M059J (cell line): ENCODE results near the gene PNCK. TPM values are rescaled to one million over a fixed set of nuclear protein-coding genes. Genes with fewer than 3 reads are reported as not detected.
"Not testable (repeated sequence)": the region's sequence is repeated elsewhere in the genome, so short reads cannot be mapped to it uniquely, and the experiment has no call there.

ENCODE experiments used
- DNase-seq: peaks from one replicate; pipeline ENCODE4 v3.0.0-alpha.2; 2012; ENCODE audit warnings: low read depth
- total RNA-seq: library from RNA; depleted of rRNA; stranded (reverse); fragments of >200 nt; shearing (Covaris generic); gene quantifications from 2 replicates; pipeline ENCODE4 v1.2.3, GENCODE V29; 2014; rRNA removed

The PNCK gene
- total RNA-seq, result not detected in 2 replicates

- DNase-seq, result no peak
Observed at GRCh38 chrX:153673428-153674218, at the start of gene PNCK. PNCK (minus strand) TSS chrX:153673813; CDS start chrX:153673076, 737 bp downstream.

DNA sequence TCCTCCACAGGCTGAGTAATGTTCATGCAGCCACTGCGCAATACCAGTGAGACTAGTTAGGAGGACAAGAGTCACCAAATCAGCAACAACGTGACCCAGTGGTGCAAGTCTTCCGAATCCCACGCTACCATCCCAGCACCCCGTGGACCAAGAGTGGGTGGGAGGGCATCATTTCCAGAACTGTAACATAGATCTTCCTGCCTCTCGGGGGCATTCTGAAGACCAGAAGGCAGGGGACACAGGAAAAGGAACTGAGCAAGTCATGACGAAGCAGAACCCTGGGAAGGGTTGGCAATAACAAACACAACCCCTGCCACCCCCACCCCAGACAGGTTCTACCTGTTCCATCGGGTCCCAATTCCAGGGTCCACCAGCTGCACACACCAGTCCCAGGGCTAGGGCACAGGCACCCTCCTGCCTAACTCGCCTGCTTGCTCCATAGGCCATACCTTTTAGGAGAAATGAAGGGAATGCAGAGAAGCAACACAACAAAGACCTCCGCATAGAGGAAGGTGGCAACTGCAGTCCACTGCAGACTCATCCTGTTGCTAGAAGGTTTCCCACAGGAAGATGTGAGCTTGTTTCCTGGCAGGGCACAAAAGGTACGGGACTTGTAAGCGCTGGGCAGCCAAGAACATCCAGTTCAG, 49.2 kb upstream of the PNCK start:
- no peak for DNase-seq

DNA sequence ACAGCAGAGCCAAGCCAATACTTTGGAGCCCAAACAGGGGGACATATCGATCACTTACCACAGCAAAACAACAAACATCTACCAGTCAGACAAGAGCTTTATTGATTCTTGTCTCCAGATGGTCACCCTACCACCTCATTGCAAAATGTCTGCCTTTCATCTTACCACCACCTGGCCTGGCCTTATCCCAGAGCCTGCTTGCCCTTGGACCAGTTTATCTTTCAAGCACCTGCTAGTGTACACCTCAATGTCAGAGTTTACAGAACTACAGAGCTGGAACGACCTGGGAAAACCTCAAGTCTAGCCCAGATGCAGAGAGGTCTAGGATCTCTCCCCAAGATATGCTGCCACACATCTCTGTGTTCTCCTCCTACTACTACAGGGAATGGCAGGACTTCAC, 46.1 kb upstream of the PNCK start:
- DNase-seq, result no peak

- DNase-seq, result no peak
Observed at GRCh38 chrX:153719238-153719637, 45.6 kb upstream of the PNCK start.

DNA sequence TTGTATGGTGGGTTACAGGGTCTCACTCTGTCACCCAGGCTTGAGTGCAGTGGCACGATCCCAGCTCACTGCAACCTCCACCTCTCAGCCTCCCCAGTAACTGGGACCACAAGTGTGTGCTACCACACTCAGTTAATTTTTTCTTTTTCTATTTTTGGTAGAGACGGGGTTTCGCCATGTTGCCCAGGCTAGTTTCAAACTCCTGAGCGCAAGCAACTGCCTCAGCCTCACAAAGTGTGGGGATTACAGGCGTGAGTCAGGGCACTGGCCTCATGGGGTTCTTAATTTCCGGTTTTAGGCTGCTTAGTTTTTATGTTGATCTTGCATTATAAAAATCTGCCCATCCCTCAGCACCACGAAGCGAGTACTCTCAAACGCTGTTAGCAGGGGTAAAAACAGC, 43.8 kb upstream of the PNCK start:
- DNase-seq, result no peak

DNA sequence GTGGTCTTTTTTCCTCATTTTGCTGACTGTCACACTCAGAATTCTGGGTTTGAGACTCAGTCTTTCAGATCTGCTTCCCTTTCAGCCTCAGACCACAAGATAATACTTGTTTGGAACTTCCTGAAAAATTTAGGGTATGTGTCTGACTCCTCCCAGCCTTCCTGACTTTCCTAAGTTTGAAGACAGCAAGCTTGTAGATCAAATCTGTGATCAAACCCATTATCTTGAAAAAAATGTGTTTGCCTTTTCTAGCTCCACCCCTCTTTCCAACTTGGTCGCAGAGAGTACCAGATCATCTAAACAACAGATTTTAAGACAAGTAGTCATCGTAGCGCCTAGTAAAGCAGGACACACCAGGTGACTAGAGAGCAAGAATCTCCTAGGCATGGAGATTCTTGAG, 40.6 kb upstream of the PNCK start:
- DNase-seq, result no peak

- DNase-seq, result no peak
Observed at GRCh38 chrX:153709726-153710674, 36.4 kb upstream of the PNCK start.

DNA sequence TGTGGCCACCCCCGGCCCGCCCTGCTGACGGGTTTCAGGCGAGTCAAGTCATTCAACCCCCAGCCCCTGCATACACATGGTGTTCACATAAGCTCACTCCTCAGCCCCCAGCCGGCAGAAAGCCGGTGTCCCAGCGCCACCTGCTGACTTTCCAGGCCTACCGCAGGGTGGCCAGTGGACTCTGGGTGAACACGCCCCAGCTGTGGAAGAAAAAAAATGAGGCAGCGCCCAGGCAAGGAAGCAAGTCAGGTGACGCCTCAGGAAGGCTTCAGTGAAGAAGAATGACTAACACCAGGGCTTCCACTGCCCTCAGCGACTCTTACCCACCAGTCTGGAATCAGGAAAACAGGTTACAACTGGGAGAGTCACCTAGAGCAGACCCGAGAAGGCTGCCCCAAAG, 34.8 kb upstream of the PNCK start:
- peak; percentile 91 for DNase-seq

DNA sequence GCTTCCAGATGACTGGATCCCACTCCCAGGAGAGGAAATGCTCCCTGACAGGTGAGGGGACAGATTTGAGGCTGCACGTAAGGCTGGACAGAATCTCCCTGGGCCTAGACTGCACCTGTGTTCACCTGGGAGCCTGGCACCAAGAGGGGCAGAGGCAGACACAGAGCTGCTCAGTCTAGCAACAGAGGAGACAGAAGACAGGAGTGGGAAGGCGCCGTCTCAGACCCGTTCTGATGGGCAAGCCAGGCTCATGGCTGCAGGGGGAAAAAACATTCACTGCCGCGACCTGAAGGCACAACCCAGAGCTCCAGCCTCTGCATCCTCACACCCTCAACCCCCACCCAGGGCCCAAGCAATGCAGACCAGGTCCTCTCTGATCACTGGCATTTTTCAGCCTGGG, 33.8 kb upstream of the PNCK start:
- no peak for DNase-seq

GRCh38 chrX:153706799-153707198, 33.2 kb upstream of the PNCK start:
- DNase-seq, result no peak

DNA sequence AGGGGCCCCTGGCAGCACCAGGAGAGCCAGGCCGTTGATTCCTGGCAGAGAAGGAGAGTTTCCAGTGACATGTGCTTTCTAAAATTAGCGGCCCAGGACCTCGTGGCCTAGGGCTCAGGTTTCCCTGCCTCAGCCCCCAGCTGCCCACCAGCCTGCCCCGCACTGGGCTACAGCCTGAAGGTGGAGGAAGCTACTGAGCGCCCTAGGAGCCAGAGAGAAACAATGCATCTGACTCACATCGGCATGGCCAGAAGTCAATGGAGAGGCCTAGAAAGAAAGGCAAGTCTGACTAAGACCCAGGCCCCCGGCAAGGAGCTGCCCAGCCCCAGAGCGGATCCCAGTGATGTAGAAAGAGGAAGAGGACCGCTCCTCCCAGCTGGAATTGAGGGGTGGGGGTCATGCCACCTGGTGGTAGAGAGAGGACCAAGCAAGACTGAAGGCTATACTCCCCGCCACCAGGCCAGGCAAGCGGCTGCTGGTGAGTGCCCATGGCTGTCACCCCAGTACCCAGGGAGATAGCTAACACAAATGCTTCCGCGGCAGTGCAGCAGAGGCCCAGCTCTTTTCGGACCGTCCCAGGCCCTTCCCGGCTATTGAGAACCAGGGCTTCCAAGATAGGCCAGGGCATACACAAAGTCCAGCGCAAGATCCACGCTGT, 31.9 kb upstream of the PNCK start:
- not testable (repeated sequence) for DNase-seq

GRCh38 chrX:153704631-153705402, 31.2 kb upstream of the PNCK start:
- not testable (repeated sequence) for DNase-seq

GRCh38 chrX:153704021-153704526, 30.5 kb upstream of the PNCK start:
- no peak for DNase-seq

- peak; percentile 48 for DNase-seq
Observed at GRCh38 chrX:153703036-153703370, 29.4 kb upstream of the PNCK start.

DNA sequence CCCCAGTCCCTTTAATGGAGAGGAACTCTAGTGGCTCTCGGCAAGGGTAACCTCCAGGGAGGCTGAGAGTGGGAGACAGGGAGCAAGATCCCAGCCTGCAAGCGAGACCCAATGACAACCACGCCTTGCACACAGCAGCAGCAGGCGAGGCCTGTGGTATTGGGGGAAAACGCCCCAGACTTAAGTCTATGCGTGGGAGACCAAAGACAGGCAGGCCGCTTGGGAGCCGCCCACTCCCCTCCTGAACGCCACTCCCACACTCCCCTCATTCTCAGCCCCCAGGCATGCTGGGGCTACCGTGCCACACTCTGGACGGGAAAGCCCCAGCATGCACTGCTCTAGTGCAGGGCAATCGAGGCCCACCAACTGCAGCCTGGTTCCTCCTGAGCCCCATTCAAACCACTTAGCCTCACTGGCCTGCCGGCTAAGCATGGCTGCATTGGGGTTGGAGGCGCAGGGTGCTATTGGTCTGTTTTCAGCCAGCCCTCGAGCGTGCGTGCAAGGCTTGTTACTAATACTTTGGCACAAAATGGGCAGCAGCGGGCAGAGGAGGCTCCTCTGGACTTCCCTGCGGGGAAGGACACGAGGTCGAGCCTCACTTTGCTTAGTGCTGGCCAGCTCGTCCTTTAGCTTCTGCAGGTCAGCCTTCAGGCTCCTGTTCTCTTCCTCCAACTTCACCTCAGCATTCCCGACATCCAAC, 28.9 kb upstream of the PNCK start:
- no peak for DNase-seq

DNA sequence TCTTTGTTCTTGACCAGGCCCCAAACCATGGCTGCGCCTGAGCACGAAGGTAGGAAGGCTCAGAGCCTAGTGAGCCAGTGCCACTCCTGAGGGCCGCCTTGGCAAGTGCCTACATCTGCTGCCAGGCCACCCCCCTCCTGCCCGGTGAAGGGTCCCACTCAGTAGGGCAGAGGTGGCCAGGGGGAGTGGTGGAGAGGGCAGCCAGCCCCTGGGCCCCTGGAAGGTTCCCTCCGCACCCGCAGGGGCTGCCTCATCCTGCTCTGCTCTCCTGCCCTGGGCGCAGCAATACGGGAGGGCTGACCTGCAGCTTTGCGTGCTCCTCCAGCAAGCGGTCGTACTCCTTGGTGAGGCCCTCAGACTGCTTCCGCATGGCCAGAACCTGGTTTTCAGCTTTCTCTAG, 28.1 kb upstream of the PNCK start:
- no peak for DNase-seq

- DNase-seq, result no peak
Observed at GRCh38 chrX:153700967-153701366, 27.4 kb upstream of the PNCK start.

- no peak for DNase-seq
Observed at GRCh38 chrX:153700376-153700945, 26.8 kb upstream of the PNCK start.

DNA sequence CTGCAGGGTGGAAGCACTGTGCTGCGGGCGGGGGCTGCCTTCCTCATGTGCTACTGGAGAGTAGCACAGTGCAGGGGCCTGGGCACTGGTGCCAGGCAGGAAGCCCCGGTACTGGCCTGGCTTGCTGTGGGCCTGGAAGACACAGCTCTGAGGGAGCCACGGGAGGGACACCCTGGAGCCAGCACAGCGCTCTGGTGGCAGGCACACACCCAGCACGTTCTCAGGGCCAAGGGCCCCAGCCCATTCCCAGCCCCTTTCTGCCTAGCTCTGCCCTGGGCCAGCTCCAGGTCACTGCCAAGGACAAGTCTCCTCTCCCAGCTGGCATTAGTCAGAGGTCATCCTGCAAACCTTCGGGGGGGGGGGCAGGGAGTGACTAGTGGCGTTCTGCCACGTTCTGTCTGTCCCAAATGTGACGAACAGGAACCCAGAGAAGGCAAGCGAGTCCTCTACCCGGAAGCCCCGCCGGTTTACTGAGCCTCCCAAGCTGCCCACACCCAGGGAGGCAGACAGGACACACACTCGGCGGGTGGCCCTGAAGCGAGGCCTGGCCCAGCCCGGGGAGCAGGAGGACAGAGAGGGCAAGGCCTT, 26.3 kb upstream of the PNCK start:
- not testable (repeated sequence) for DNase-seq
